Lower leg skin (tissue), 3 donors: ENCODE data around the gene TARDBP.
"Not testable (repeated sequence)": the region's sequence is repeated elsewhere in the genome, so short reads cannot be mapped to it uniquely, and the experiment has no call there.

Experiments used
- CTCF ChIP-seq, 3 donors: fragments of 450-650 bp; IDR thresholded peaks; one replicate each; pipeline ENCODE4 v1.5.1; 2016; ENCODE audit warnings: antibody characterized with exemption in 3 of 3, mild to moderate bottlenecking in 3 of 3, moderate library complexity in 2 of 3
- POLR2A ChIP-seq, 2 donors: fragments of 450-650 bp; IDR thresholded peaks; one replicate each; pipeline ENCODE4 v1.6.1; 2016 to 2017; ENCODE audit warnings: antibody characterized with exemption in 2 of 2, mild to moderate bottlenecking in 1 of 2, moderate library complexity in 1 of 2

GRCh38 chr1:11063937-11064537 is 51.6 kb downstream of the TARDBP start:
- TF ChIP-seq CTCF, POLR2A (IDR thresholded peaks at IDR 0.05): not testable (repeated sequence)
